Breast epithelium (tissue), 3 donors: ENCODE data around the gene PTPN4.

Experiments
- CTCF ChIP-seq, 3 donors: fragments of 450-650 bp; IDR thresholded peaks; one replicate each; pipeline ENCODE4 v1.5.1; 2016 to 2017; ENCODE audit warnings: antibody characterized with exemption in 3 of 3, mild to moderate bottlenecking in 3 of 3, moderate library complexity in 3 of 3
- POLR2AphosphoS5 ChIP-seq, 3 donors: sonication (generic); formaldehyde crosslinking; IDR thresholded peaks; one replicate each; pipeline ENCODE4 v1.6.1; 2017; ENCODE audit warnings: antibody characterized with exemption in 3 of 3

GRCh38 chr2:119849838-119850565 is 90.3 kb downstream of the PTPN4 start:
- TF ChIP-seq CTCF (IDR thresholded peaks at IDR 0.05), result no peak
- no peak for TF ChIP-seq POLR2AphosphoS5 (IDR thresholded peaks at IDR 0.05)
